Psoas muscle (tissue), 8 donors: Measurements from ENCODE around the gene NIPAL1. TPM values are rescaled to one million over a fixed set of nuclear protein-coding genes. Genes with fewer than 3 reads are reported as not detected.

Experiments
- ATAC-seq, 4 donors: fragments of 200-7000 bp; cut with Tn5 transposase; one replicate each; pipeline ENCODE4 v1.9.1; 2020; ENCODE audit warnings: moderate library complexity in 3 of 4, mild to moderate bottlenecking in 2 of 4
- DNase-seq, 2 donors: peaks; one replicate each; pipeline ENCODE4 v3.0.0-alpha.2; 2020
- H3K27ac ChIP-seq: fragments of 200-600 bp; one replicate; pipeline ENCODE4 v1.8.0; 2022
- H3K27me3 ChIP-seq, 3 donors: fragments of 200-600 bp in 1 of 3; one replicate each; pipeline versions ENCODE4 v1.6.1 to v1.8.0; 2013 to 2022; ENCODE audit warnings: low read length in 2 of 3, mild to moderate bottlenecking in 2 of 3, moderate library complexity in 1 of 3; ENCODE audit not compliant: insufficient read depth in 3 of 3
- H3K36me3 ChIP-seq, 2 donors: fragments of 200-600 bp in 1 of 2; one replicate each; pipeline versions ENCODE4 v1.6.1 to v1.8.0; 2013 to 2022; ENCODE audit warnings: low read depth in 1 of 2, mild to moderate bottlenecking in 1 of 2, moderate library complexity in 1 of 2; ENCODE audit not compliant: insufficient read depth in 1 of 2
- H3K4me1 ChIP-seq: fragments of 200-600 bp; one replicate; pipeline ENCODE4 v1.8.0; 2022
- H3K4me3 ChIP-seq: fragments of 200-600 bp; one replicate; pipeline ENCODE4 v1.8.0; 2022; ENCODE audit warnings: mild to moderate bottlenecking
- H3K9me3 ChIP-seq: fragments of 200-600 bp; one replicate; pipeline ENCODE4 v1.8.0; 2022
- WGBS, 3 donors: extraction: QIAGEN DNeasy Blood & Tissue Kit; methylation state at CpG; one replicate each; pipeline versions ENCODE4 v1.1.6 to v1.1.7; 2013; 5-methylcytosine and 5-hydroxymethylcytosine counted together
- intact Hi-C, 2 donors: fragments of 100-400 bp; cut with DNase I; formaldehyde crosslinking; loops; one replicate each; pipeline versions ENCODE4 v1.11.0 to v1.14.2; 2022
- long read RNA-seq, 2 donors: library from polyadenylated mRNA; unstranded; transcript quantifications; one replicate each; pipeline ENCODE4 v2.0.0, GENCODE V29; 2021
- polyA plus RNA-seq, 3 donors: library from polyadenylated mRNA; stranded (reverse); fragments of 200-250 nt; gene quantifications; one replicate each; pipeline ENCODE4 v1.2.3, GENCODE V29; 2013
- total RNA-seq, 4 donors: library from RNA; stranded (reverse); fragmentation: NEBNext Ultra II Directional in 2 of 4; extraction: Animal tissue kit (Norgen Biotek cat#: 25700) in 2 of 4; gene quantifications; one replicate each; pipeline versions ENCODE4 v1.2.1 to v1.2.4, GENCODE V29; 2021 to 2023
- TF ChIP-seq, protein P1 (sequence below): fragments of 200-600 bp; IDR thresholded peaks from one replicate; pipeline ENCODE4 v1.8.0; 2022; ENCODE audit warnings: antibody characterized with exemption
- donor health status: healthy with polysubstance abuse.
- donor health status: DM: no; HTN: no; CAD: no; lungs with moderate emphysema.
- donor health status: Bipolar disorder and iron deficiency.
- donor health status: healthy.
- donor health status: DM: yes; HTN: yes; CAD: no.
- donor health status: DM: no; HTN: no; CAD: no.
- donor health status: DM: no; HTN: no; CAD: no.
- donor health status: DM: yes; HTN: yes; CAD: no.

The NIPAL1 gene
- 1 to 10 TPM in 1 of 4 donors, under 1 TPM in 3; 0.69 to 2.3 (median 0.81) TPM for total RNA-seq
- polyA plus RNA-seq, result 1 to 10 TPM in 1 of 3 donors, under 1 TPM in 2; 0.41 to 1.3 (median 0.47) TPM
- long read RNA-seq, donor 1, full-length matches to known transcripts, result 5 of 7 reads
- long read RNA-seq, donor 1, partial matches to known transcripts, result 0 of 7 reads
- long read RNA-seq, donor 1, other reads (novel, unspliced or antisense), result 2 of 7 reads
- long read RNA-seq, donor 2, full-length matches to known transcripts, result 1 of 1 reads
- long read RNA-seq, donor 2, partial matches to known transcripts, result 0 of 1 reads
- long read RNA-seq, donor 2, other reads (novel, unspliced or antisense), result 0 of 1 reads

DNA sequence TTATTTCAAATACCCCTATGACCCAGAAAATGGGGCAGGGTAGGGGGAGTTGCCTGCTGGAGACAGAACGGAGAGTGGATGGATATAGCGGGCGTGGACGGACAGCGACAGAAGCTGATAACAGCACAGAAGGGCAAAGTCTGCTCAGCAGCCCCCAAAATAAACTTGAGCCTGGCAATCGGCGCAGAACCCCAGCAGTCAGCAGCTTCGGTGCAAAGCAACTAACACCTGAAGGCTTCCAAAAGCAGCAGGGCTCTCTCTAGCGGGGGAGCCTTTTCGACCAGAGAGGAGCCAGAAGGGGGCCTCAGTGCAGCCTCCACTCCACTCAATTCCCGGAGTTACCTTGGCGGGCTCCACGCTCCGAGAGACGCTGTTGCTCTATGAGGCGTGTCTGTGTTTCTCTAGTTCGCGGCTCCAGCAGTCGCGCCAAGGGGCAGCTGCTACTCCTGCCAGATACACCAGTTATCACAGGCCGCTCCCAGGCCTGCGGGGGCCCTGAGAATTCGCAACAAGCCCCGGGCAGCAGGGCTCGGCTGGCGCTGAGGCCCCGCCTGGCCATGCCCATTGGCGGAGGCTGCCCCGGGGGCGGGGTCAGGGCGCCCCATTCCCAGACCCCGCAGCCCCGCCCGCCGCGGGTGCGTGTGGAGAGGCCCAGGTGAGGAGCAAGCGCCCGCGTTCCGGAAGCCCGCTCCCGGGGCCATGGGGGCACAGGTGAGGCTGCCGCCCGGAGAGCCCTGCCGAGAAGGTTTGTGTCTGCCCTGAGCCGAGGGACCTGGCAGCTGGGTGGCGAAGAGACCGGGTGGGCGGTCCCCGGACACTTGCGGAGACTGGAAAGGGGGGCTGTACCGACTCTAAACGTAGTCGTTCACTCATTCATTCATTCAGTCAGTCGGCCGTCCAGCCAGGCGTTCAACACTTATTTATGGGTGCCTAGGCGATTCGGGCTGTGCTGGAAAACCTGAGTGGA lies at the start of gene NIPAL1, which contains the start of gene CNGA1:
Gene NIPAL1 (plus strand): TSS at position 632 of the 967 bp plus-strand sequence. CDS start 68 bp downstream, at position 700.
Gene CNGA1 (minus strand): TSS at position 541 of the 967 bp plus-strand sequence. CDS start 63,992 bp downstream, outside the sequence.
- Histone ChIP-seq H3K4me3 (peak within 1 kb of the TSS; percentile 87), H3K36me3 (no peaks in the 10 kb centered on the region), H3K27me3 (no peaks in the 10 kb centered on the region), H3K9me3 (no peaks in the 10 kb centered on the region), H3K4me1 (no peaks in the 10 kb centered on the region), H3K27ac (peak within 1 kb of the TSS; percentile 84)
- DNase-seq (peak; percentile 72 to 84), ATAC-seq (peak; percentile 97 to 98 (median 98))
- 1 to 2% (median 1%) methylated on average over 54 to 60 of the region's 60 CpGs for WGBS, 3 donors
- intact Hi-C loops, result loop anchor here in 1 of 2 donors (5.0 kb wide), 1 partner anchor 71 kb away; no protein-coding TSS in a partner anchor
- TF ChIP-seq, protein P1, sequence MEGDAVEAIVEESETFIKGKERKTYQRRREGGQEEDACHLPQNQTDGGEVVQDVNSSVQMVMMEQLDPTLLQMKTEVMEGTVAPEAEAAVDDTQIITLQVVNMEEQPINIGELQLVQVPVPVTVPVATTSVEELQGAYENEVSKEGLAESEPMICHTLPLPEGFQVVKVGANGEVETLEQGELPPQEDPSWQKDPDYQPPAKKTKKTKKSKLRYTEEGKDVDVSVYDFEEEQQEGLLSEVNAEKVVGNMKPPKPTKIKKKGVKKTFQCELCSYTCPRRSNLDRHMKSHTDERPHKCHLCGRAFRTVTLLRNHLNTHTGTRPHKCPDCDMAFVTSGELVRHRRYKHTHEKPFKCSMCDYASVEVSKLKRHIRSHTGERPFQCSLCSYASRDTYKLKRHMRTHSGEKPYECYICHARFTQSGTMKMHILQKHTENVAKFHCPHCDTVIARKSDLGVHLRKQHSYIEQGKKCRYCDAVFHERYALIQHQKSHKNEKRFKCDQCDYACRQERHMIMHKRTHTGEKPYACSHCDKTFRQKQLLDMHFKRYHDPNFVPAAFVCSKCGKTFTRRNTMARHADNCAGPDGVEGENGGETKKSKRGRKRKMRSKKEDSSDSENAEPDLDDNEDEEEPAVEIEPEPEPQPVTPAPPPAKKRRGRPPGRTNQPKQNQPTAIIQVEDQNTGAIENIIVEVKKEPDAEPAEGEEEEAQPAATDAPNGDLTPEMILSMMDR, result peak; percentile 38

DNA sequence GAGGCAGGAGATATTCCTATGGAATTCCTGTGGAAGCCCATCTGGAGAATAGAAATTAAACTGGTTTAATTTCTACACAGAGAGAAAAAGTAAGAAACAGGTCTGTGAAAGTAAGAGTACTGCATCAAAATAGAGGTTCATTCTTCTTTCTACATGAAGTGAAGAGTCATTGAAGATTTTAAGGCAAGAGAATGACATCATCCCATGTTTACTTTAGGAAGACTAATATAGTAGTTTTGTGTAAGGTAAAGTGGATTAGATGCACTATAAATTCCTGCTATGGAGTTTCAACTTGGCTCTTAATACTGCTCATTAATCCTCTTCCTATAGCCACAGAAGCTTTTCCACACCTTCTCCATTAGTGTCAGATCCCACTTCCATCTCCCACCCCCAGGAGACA lies 47.7 kb upstream of the NIPAL1 start:
- H3K27me3 ChIP-seq, result no peaks in the 10 kb centered on the region
- H3K4me3 ChIP-seq, result no peak overlapping the region
- no peaks in the 10 kb centered on the region for H3K9me3 ChIP-seq
- no peak for ATAC-seq
- H3K4me1 ChIP-seq, result no peaks in the 10 kb centered on the region
- H3K36me3 ChIP-seq, result no peaks in the 10 kb centered on the region
- no peak for DNase-seq
- H3K27ac ChIP-seq, result no peak overlapping the region
- intact Hi-C loops, result no loop called here
- TF ChIP-seq, protein P1, result no peak

DNA sequence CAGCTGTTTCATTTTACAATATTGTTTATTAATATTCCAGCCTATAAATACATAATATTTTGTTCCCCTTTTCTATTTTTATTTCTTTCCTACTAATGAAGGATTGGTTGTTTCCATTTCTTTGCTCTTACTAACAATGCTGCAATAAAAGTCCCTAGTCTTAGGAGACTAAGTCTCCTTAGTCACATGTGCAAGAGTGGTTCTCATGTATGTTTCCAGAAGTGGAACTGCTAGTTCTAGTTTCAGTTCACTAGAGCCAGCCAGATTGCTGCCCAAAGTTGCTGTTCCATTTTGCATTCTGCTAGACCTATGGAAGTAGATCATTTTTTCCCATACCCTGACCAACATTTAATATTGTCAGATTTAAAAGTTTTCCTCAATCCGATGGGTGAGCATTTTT lies 44.4 kb upstream of the NIPAL1 start:
- WGBS, 3 donors, result 89 to 95% (median 89%) methylated on average over 1 of the region's 1 CpG
- H3K27ac ChIP-seq, result no peak overlapping the region
- DNase-seq, result no peak
- no peaks in the 10 kb centered on the region for H3K4me1 ChIP-seq
- H3K36me3 ChIP-seq, result no peaks in the 10 kb centered on the region
- H3K27me3 ChIP-seq, result no peaks in the 10 kb centered on the region
- ATAC-seq, result no peak
- TF ChIP-seq, protein P1, result no peak
- H3K4me3 ChIP-seq, result no peak overlapping the region
- intact Hi-C loops, result no loop called here
- H3K9me3 ChIP-seq, result no peaks in the 10 kb centered on the region

DNA sequence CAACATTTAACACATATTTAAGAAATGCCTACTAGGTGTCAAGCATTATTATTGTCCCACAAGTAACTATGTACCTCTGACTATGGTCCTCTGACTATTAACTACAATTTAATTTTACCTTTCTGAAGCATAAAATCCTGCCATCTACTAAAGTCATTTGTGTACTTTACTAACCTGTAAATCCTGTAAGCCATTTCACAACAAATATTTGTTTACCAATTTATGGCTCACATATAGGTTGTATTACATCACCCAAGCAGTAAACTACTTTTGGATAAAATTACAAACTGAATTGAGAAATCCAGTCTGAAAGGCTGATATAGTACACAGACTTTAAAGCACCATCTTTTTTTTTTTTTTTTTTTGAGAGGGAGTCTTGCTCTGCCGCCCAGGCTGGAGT lies 43.9 kb upstream of the NIPAL1 start:
- 83 to 100% (median 93%) methylated on average over 1 of the region's 1 CpG for WGBS, 3 donors
- intact Hi-C loops, result no loop called here
- DNase-seq (no peak), ATAC-seq (no peak)
- H3K27ac ChIP-seq, result no peak overlapping the region
- no peak overlapping the region for H3K4me3 ChIP-seq
- no peaks in the 10 kb centered on the region for H3K4me1 ChIP-seq
- TF ChIP-seq, protein P1, result no peak
- H3K27me3 ChIP-seq, result no peaks in the 10 kb centered on the region
- no peaks in the 10 kb centered on the region for H3K9me3 ChIP-seq
- no peaks in the 10 kb centered on the region for H3K36me3 ChIP-seq
